Activated CD8-positive, alpha-beta T cell treated with anti-CD3 and anti-CD28 coated beads, Interleukin-2, amount 10 ng/mL, durations not matched to agents 7 days and 5 days (primary cell): Measurements from ENCODE around the gene PEPD. TPM values are rescaled to one million over a fixed set of nuclear protein-coding genes. Genes with fewer than 3 reads are reported as not detected.
A peak's percentile ranks its signal among the peaks of the same experiment; 100 is the strongest.

ENCODE experiments used
- ATAC-seq: fragments of 150-1000 bp; cut with Tn5 transposase; one replicate; pipeline ENCODE4 v1.10.0; 2021; ENCODE audit warnings: moderate library complexity
- CTCF ChIA-PET: fragments of 350-600 bp; sonication (Branson Sonifier 250); formaldehyde crosslinking; loops from one replicate; lab custom pipeline; 2021; ENCODE audit warnings: antibody characterized with exemption; lab: Charles Lee
- POLR2A ChIA-PET: fragments of 350-600 bp; sonication (Branson Sonifier 250); formaldehyde crosslinking; loops from one replicate; lab custom pipeline; 2021; ENCODE audit warnings: antibody characterized with exemption; lab: Charles Lee
- DNase-seq: peaks from one replicate; pipeline ENCODE4 v3.0.0-alpha.2; 2020
- H3K27ac Mint-ChIP-seq: one replicate; pipeline ENCODE4 v1.8.0; 2021; ENCODE audit warnings: mild to moderate bottlenecking, mixed read lengths
- H3K27me3 Mint-ChIP-seq: one replicate; pipeline ENCODE4 v1.8.0; 2021; ENCODE audit warnings: low read depth, mixed read lengths
- H3K36me3 Mint-ChIP-seq: one replicate; pipeline ENCODE4 v1.8.0; 2021; ENCODE audit warnings: low read depth, mixed read lengths
- H3K4me1 Mint-ChIP-seq: one replicate; pipeline ENCODE4 v1.8.0; 2021; ENCODE audit warnings: low read depth, mixed read lengths
- H3K4me3 Mint-ChIP-seq: one replicate; pipeline ENCODE4 v1.8.0; 2021; ENCODE audit warnings: mild to moderate bottlenecking, mixed read lengths
- H3K9me3 Mint-ChIP-seq: one replicate; pipeline ENCODE4 v1.8.0; 2022; ENCODE audit warnings: mixed read lengths; ENCODE audit not compliant: insufficient read depth
- total RNA-seq, 2 experiments: library from RNA; stranded (reverse); gene quantifications; one replicate each; pipeline ENCODE4 v1.2.3, GENCODE V29; 2021

Gene PEPD
- total RNA-seq, 2 experiments from 2014 or later: 27.9 to 30.5 TPM

GRCh38 chr19:33436360-33437345 lies 84.9 kb downstream of the PEPD start:
- ChIA-PET POLR2A (no interaction called here), CTCF (no interaction called here)
- H3K27me3 Mint-ChIP-seq: no peaks in the 10 kb centered on the region
- ATAC-seq (no peak), DNase-seq (no peak)
- H3K9me3 Mint-ChIP-seq: no peaks in the 10 kb centered on the region
- no peak overlapping the region for H3K4me3 Mint-ChIP-seq
- H3K36me3 Mint-ChIP-seq: no peaks in the 10 kb centered on the region
- H3K27ac Mint-ChIP-seq: no peak overlapping the region
- peaks cover 8% of the 10 kb centered on the region for H3K4me1 Mint-ChIP-seq

GRCh38 chr19:33435706-33436359 lies 85.8 kb downstream of the PEPD start:
- H3K27me3 Mint-ChIP-seq: no peaks in the 10 kb centered on the region
- ChIA-PET CTCF (no interaction called here), POLR2A (no interaction called here)

GRCh38 chr19:33434886-33435705 lies 86.5 kb downstream of the PEPD start:
- DNase-seq (no peak), ATAC-seq (no peak)
- Mint-ChIP-seq H3K27me3 (no peaks in the 10 kb centered on the region), H3K27ac (no peak overlapping the region), H3K9me3 (no peaks in the 10 kb centered on the region), H3K4me1 (peaks cover 9% of the 10 kb centered on the region), H3K36me3 (no peaks in the 10 kb centered on the region), H3K4me3 (no peak overlapping the region)
- ChIA-PET POLR2A (interaction anchor here (0.6 kb wide), 1 partner anchor 86 kb away, joined by 4 read pairs; no protein-coding TSS in a partner anchor), CTCF (no interaction called here)

More at GRCh38 chr19:33435706-33436359, 85.8 kb downstream of the PEPD start:
- Mint-ChIP-seq H3K4me3 (no peak overlapping the region), H3K4me1 (peaks cover 1% of the 10 kb centered on the region), H3K27ac (no peak overlapping the region), H3K9me3 (no peaks in the 10 kb centered on the region), H3K36me3 (no peaks in the 10 kb centered on the region)
- DNase-seq (no peak), ATAC-seq (no peak)

- Mint-ChIP-seq H3K36me3 (no peaks in the 10 kb centered on the region), H3K4me3 (no peak overlapping the region), H3K4me1 (peaks cover 10% of the 10 kb centered on the region), H3K27me3 (no peaks in the 10 kb centered on the region), H3K9me3 (no peaks in the 10 kb centered on the region), H3K27ac (no peak overlapping the region)
- DNase-seq (no peak), ATAC-seq (no peak)
- ChIA-PET CTCF (interaction anchor here (2.3 kb wide), 1 partner anchor 18 kb away, joined by 10 read pairs; no protein-coding TSS in a partner anchor), POLR2A (interaction anchor here (0.6 kb wide), 1 partner anchor 87 kb away, joined by 4 read pairs; no protein-coding TSS in a partner anchor)
These were observed 87.3 kb downstream of the PEPD start for GRCh38 chr19:33434069-33434885.

- DNase-seq: no peak
- H3K27me3 Mint-ChIP-seq: no peaks in the 10 kb centered on the region
- H3K27ac Mint-ChIP-seq: no peak overlapping the region
- no peak for ATAC-seq
- ChIA-PET POLR2A (no interaction called here), CTCF (interaction anchor here (0.7 to 3.0 kb wide), 6 partner anchors 11 to 346 kb away, joined by 3 to 11 read pairs (median 6); partner anchors contain the start of gene PEPD)
- no peaks in the 10 kb centered on the region for H3K36me3 Mint-ChIP-seq
- no peaks in the 10 kb centered on the region for H3K9me3 Mint-ChIP-seq
- peaks cover 10% of the 10 kb centered on the region for H3K4me1 Mint-ChIP-seq
- H3K4me3 Mint-ChIP-seq: no peak overlapping the region
These were observed 89.0 kb downstream of the PEPD start for GRCh38 chr19:33432446-33433170.

- POLR2A ChIA-PET: no interaction called here
These were observed 89.6 kb downstream of the PEPD start for GRCh38 chr19:33432015-33432414.

GRCh38 chr19:33430674-33431277 lies 90.8 kb downstream of the PEPD start:
- DNase-seq (peak; percentile 73), ATAC-seq (peak; percentile 94)
- Mint-ChIP-seq H3K4me3 (peak overlapping the region; percentile 26), H3K9me3 (no peaks in the 10 kb centered on the region), H3K36me3 (no peaks in the 10 kb centered on the region), H3K4me1 (peaks cover 10% of the 10 kb centered on the region), H3K27ac (peak overlapping the region; percentile 57), H3K27me3 (no peaks in the 10 kb centered on the region)
- POLR2A ChIA-PET: no interaction called here
- CTCF ChIA-PET: interaction anchor here (0.8 to 3.0 kb wide), 15 partner anchors 14 to 715 kb away, joined by 3 to 25 read pairs (median 3); partner anchors contain the start of gene PEPD

More at GRCh38 chr19:33432015-33432414, 89.6 kb downstream of the PEPD start:
- CTCF ChIA-PET: interaction anchor here (0.7 to 3.0 kb wide), 6 partner anchors 11 to 346 kb away, joined by 3 to 11 read pairs (median 5); partner anchors contain the start of gene PEPD
- Mint-ChIP-seq H3K27ac (no peak overlapping the region), H3K4me1 (peaks cover 10% of the 10 kb centered on the region), H3K9me3 (no peaks in the 10 kb centered on the region), H3K4me3 (no peak overlapping the region), H3K27me3 (no peaks in the 10 kb centered on the region), H3K36me3 (no peaks in the 10 kb centered on the region)
- DNase-seq (no peak), ATAC-seq (no peak)

- Mint-ChIP-seq H3K36me3 (no peaks in the 10 kb centered on the region), H3K4me1 (peaks cover 10% of the 10 kb centered on the region), H3K9me3 (no peaks in the 10 kb centered on the region), H3K27ac (peak overlapping the region; percentile 57), H3K4me3 (peak overlapping the region; percentile 26), H3K27me3 (no peaks in the 10 kb centered on the region)
- CTCF ChIA-PET: interaction anchor here (0.8 to 3.0 kb wide), 15 partner anchors 13 to 716 kb away, joined by 3 to 25 read pairs (median 3); partner anchors contain the start of gene PEPD
- peak; percentile 55 for ATAC-seq
- POLR2A ChIA-PET: no interaction called here
- peak; percentile 48 for DNase-seq
These were observed 91.5 kb downstream of the PEPD start for GRCh38 chr19:33429891-33430673.

- H3K9me3 Mint-ChIP-seq: no peaks in the 10 kb centered on the region
- no peaks in the 10 kb centered on the region for H3K27me3 Mint-ChIP-seq
- no peak overlapping the region for H3K27ac Mint-ChIP-seq
- H3K4me3 Mint-ChIP-seq: no peak overlapping the region
- DNase-seq (no peak), ATAC-seq (no peak)
- H3K36me3 Mint-ChIP-seq: no peaks in the 10 kb centered on the region
- POLR2A ChIA-PET: no interaction called here
- peaks cover 10% of the 10 kb centered on the region for H3K4me1 Mint-ChIP-seq
- CTCF ChIA-PET: no interaction called here
These were observed 92.9 kb downstream of the PEPD start for GRCh38 chr19:33428627-33429125.
